ENCODE measurements around the gene F7.

F7 gene

GRCh38 chr13:113086991-113087922, 18.3 kb upstream of the F7 start:
- DNase-seq (ENCODE audit: low read depth, low spot score) = no peak

GRCh38 chr13:113087923-113088690, 17.5 kb upstream of the F7 start:
- DNase-seq (ENCODE audit: low read depth, low spot score) = no peak

GRCh38 chr13:113088691-113089020, 16.9 kb upstream of the F7 start:
- no peak for DNase-seq (ENCODE audit: low read depth, low spot score)

GRCh38 chr13:113089693-113090414, 15.7 kb upstream of the F7 start:
- DNase-seq (ENCODE audit: low read depth, low spot score) = no peak

GRCh38 chr13:113090415-113090770, 15.2 kb upstream of the F7 start:
- no peak for DNase-seq (ENCODE audit: low read depth, low spot score)

- no peak for DNase-seq (ENCODE audit: low read depth, low spot score)
Observed at GRCh38 chr13:113090806-113091205, 14.8 kb upstream of the F7 start.

- DNase-seq (ENCODE audit: low read depth, low spot score) = no peak
Observed at GRCh38 chr13:113091211-113091771, 14.3 kb upstream of the F7 start.

- DNase-seq (ENCODE audit: low read depth, low spot score) = no peak
Observed at GRCh38 chr13:113091891-113092775, 13.5 kb upstream of the F7 start.

GRCh38 chr13:113092776-113093579, 12.6 kb upstream of the F7 start:
- DNase-seq (ENCODE audit: low read depth, low spot score) = no peak

GRCh38 chr13:113093580-113094409, 11.8 kb upstream of the F7 start:
- DNase-seq (ENCODE audit: low read depth, low spot score) = no peak

GRCh38 chr13:113094410-113094800, 11.2 kb upstream of the F7 start:
- DNase-seq (ENCODE audit: low read depth, low spot score) = no peak

- no peak for DNase-seq (ENCODE audit: low read depth, low spot score)
Observed at GRCh38 chr13:113095146-113096051, 10.2 kb upstream of the F7 start.

- DNase-seq (ENCODE audit: low read depth, low spot score) = no peak
Observed at GRCh38 chr13:113096052-113096744, 9.4 kb upstream of the F7 start.

GRCh38 chr13:113096745-113097305, 8.8 kb upstream of the F7 start:
- no peak for DNase-seq (ENCODE audit: low read depth, low spot score)

- no peak for DNase-seq (ENCODE audit: low read depth, low spot score)
Observed at GRCh38 chr13:113097651-113098050, 7.9 kb upstream of the F7 start.

- no peak for DNase-seq (ENCODE audit: low read depth, low spot score)
Observed at GRCh38 chr13:113098162-113098732, 7.3 kb upstream of the F7 start.

- no peak for DNase-seq (ENCODE audit: low read depth, low spot score)
Observed at GRCh38 chr13:113099142-113099541, 6.4 kb upstream of the F7 start.
